ENCODE data around the gene ANKRD27. TPM values are rescaled to one million over a fixed set of nuclear protein-coding genes. Genes with fewer than 3 reads are reported as not detected.
"Not testable (repeated sequence)": the region's sequence is repeated elsewhere in the genome, so short reads cannot be mapped to it uniquely, and the experiment has no call there.

Gene ANKRD27
- total RNA-seq, 1 donor = 31.5 TPM

GRCh38 chr19:32709032-32709431 lies 34.1 kb upstream of the ANKRD27 start:
- no peak overlapping the region for H3K4me3 ChIP-seq (ENCODE audit: insufficient read depth, low read length)
- H3K27me3 ChIP-seq (ENCODE audit: insufficient read depth, low read length) = no peaks in the 10 kb centered on the region
- no peak overlapping the region for H3K27ac ChIP-seq (ENCODE audit: low read depth, low read length)
- H2AFZ ChIP-seq (ENCODE audit: low read length) = no peak overlapping the region
- H3K36me3 ChIP-seq (ENCODE audit: insufficient read depth, low read length) = peaks cover 10% of the 10 kb centered on the region
- DNase-seq (ENCODE audit: insufficient read length, low spot score, missing footprints) = no peak
- no peaks in the 10 kb centered on the region for H3K9me3 ChIP-seq (ENCODE audit: low read depth, low read length)
- H3K79me2 ChIP-seq (ENCODE audit: insufficient read depth, low read length) = peaks cover 39% of the 10 kb centered on the region
- no peak overlapping the region for H3K4me2 ChIP-seq (ENCODE audit: insufficient read depth, low read length)
- H4K20me1 ChIP-seq (ENCODE audit: insufficient read depth, low read length) = peaks cover 21% of the 10 kb centered on the region
- H3K4me1 ChIP-seq (ENCODE audit: insufficient read depth, low read length) = no peaks in the 10 kb centered on the region
- no peak for TF ChIP-seq CTCF (IDR thresholded peaks at IDR 0.05; ENCODE audit: extremely low read depth, low read depth, low read length)

GRCh38 chr19:32708457-32708856 lies 33.5 kb upstream of the ANKRD27 start:
- peaks cover 43% of the 10 kb centered on the region for H3K79me2 ChIP-seq (ENCODE audit: insufficient read depth, low read length)
- H3K9me3 ChIP-seq (ENCODE audit: low read depth, low read length) = no peaks in the 10 kb centered on the region
- no peak overlapping the region for H3K4me2 ChIP-seq (ENCODE audit: insufficient read depth, low read length)
- H3K27me3 ChIP-seq (ENCODE audit: insufficient read depth, low read length) = no peaks in the 10 kb centered on the region
- H4K20me1 ChIP-seq (ENCODE audit: insufficient read depth, low read length) = peaks cover 21% of the 10 kb centered on the region
- H3K27ac ChIP-seq (ENCODE audit: low read depth, low read length) = no peak overlapping the region
- H3K36me3 ChIP-seq (ENCODE audit: insufficient read depth, low read length) = peaks cover 10% of the 10 kb centered on the region
- DNase-seq (ENCODE audit: insufficient read length, low spot score, missing footprints) = no peak
- no peak for TF ChIP-seq CTCF (IDR thresholded peaks at IDR 0.05; ENCODE audit: extremely low read depth, low read depth, low read length)
- no peak overlapping the region for H2AFZ ChIP-seq (ENCODE audit: low read length)
- no peak overlapping the region for H3K4me3 ChIP-seq (ENCODE audit: insufficient read depth, low read length)
- H3K4me1 ChIP-seq (ENCODE audit: insufficient read depth, low read length) = no peaks in the 10 kb centered on the region

- H4K20me1 ChIP-seq (ENCODE audit: insufficient read depth, low read length) = peaks cover 28% of the 10 kb centered on the region
- not testable (repeated sequence) for H3K4me2 ChIP-seq (ENCODE audit: insufficient read depth, low read length); H3K9me3 ChIP-seq (ENCODE audit: low read depth, low read length); H2AFZ ChIP-seq (ENCODE audit: low read length); H3K36me3 ChIP-seq (ENCODE audit: insufficient read depth, low read length); H3K27me3 ChIP-seq (ENCODE audit: insufficient read depth, low read length); DNase-seq (ENCODE audit: insufficient read length, low spot score, missing footprints); H3K4me1 ChIP-seq (ENCODE audit: insufficient read depth, low read length); H3K27ac ChIP-seq (ENCODE audit: low read depth, low read length); H3K4me3 ChIP-seq (ENCODE audit: insufficient read depth, low read length)
- peaks cover 83% of the 10 kb centered on the region for H3K79me2 ChIP-seq (ENCODE audit: insufficient read depth, low read length)
These were observed 29.0 kb upstream of the ANKRD27 start for GRCh38 chr19:32704006-32704405.

GRCh38 chr19:32702010-32702409 lies 27.0 kb upstream of the ANKRD27 start:
- Histone ChIP-seq H3K36me3 (ENCODE audit: insufficient read depth, low read length) (peaks cover 6% of the 10 kb centered on the region), H3K4me1 (ENCODE audit: insufficient read depth, low read length) (no peaks in the 10 kb centered on the region), H4K20me1 (ENCODE audit: insufficient read depth, low read length) (peaks cover 19% of the 10 kb centered on the region), H3K4me3 (ENCODE audit: insufficient read depth, low read length) (no peak overlapping the region), H3K27ac (ENCODE audit: low read depth, low read length) (no peak overlapping the region), H2AFZ (ENCODE audit: low read length) (no peak overlapping the region), H3K27me3 (ENCODE audit: insufficient read depth, low read length) (no peaks in the 10 kb centered on the region), H3K4me2 (ENCODE audit: insufficient read depth, low read length) (no peak overlapping the region), H3K9me3 (ENCODE audit: low read depth, low read length) (no peaks in the 10 kb centered on the region), H3K79me2 (ENCODE audit: insufficient read depth, low read length) (peaks cover 90% of the 10 kb centered on the region)
- no peak for TF ChIP-seq CTCF (IDR thresholded peaks at IDR 0.05; ENCODE audit: extremely low read depth, low read depth, low read length)
- DNase-seq (ENCODE audit: insufficient read length, low spot score, missing footprints) = no peak

- not testable (repeated sequence) for H3K9me3 ChIP-seq (ENCODE audit: low read depth, low read length); DNase-seq (ENCODE audit: insufficient read length, low spot score, missing footprints); H2AFZ ChIP-seq (ENCODE audit: low read length); H3K4me2 ChIP-seq (ENCODE audit: insufficient read depth, low read length); H3K4me1 ChIP-seq (ENCODE audit: insufficient read depth, low read length); H3K27ac ChIP-seq (ENCODE audit: low read depth, low read length); H3K4me3 ChIP-seq (ENCODE audit: insufficient read depth, low read length); H3K27me3 ChIP-seq (ENCODE audit: insufficient read depth, low read length); H3K36me3 ChIP-seq (ENCODE audit: insufficient read depth, low read length)
- peaks cover 15% of the 10 kb centered on the region for H4K20me1 ChIP-seq (ENCODE audit: insufficient read depth, low read length)
- peaks cover 89% of the 10 kb centered on the region for H3K79me2 ChIP-seq (ENCODE audit: insufficient read depth, low read length)
These were observed 25.1 kb upstream of the ANKRD27 start for GRCh38 chr19:32700129-32700528.

- peaks cover 93% of the 10 kb centered on the region for H3K79me2 ChIP-seq (ENCODE audit: insufficient read depth, low read length)
These were observed 21.8 kb upstream of the ANKRD27 start for GRCh38 chr19:32696771-32697170.

GRCh38 chr19:32695506-32695905 lies 20.5 kb upstream of the ANKRD27 start:
- H3K4me3 ChIP-seq (ENCODE audit: insufficient read depth, low read length); H3K9me3 ChIP-seq (ENCODE audit: low read depth, low read length); DNase-seq (ENCODE audit: insufficient read length, low spot score, missing footprints); H3K36me3 ChIP-seq (ENCODE audit: insufficient read depth, low read length); H3K27me3 ChIP-seq (ENCODE audit: insufficient read depth, low read length); H3K27ac ChIP-seq (ENCODE audit: low read depth, low read length); H3K4me2 ChIP-seq (ENCODE audit: insufficient read depth, low read length); H2AFZ ChIP-seq (ENCODE audit: low read length): not testable (repeated sequence)
- Histone ChIP-seq H4K20me1 (ENCODE audit: insufficient read depth, low read length) (peaks cover 18% of the 10 kb centered on the region), H3K79me2 (ENCODE audit: insufficient read depth, low read length) (peaks cover 86% of the 10 kb centered on the region), H3K4me1 (ENCODE audit: insufficient read depth, low read length) (peaks cover 22% of the 10 kb centered on the region)

More at GRCh38 chr19:32696771-32697170, 21.8 kb upstream of the ANKRD27 start:
- H3K27me3 ChIP-seq (ENCODE audit: insufficient read depth, low read length); H3K36me3 ChIP-seq (ENCODE audit: insufficient read depth, low read length); H3K9me3 ChIP-seq (ENCODE audit: low read depth, low read length); H3K4me3 ChIP-seq (ENCODE audit: insufficient read depth, low read length); DNase-seq (ENCODE audit: insufficient read length, low spot score, missing footprints); H3K4me2 ChIP-seq (ENCODE audit: insufficient read depth, low read length); H3K27ac ChIP-seq (ENCODE audit: low read depth, low read length); H2AFZ ChIP-seq (ENCODE audit: low read length): not testable (repeated sequence)
- Histone ChIP-seq H4K20me1 (ENCODE audit: insufficient read depth, low read length) (peaks cover 22% of the 10 kb centered on the region), H3K4me1 (ENCODE audit: insufficient read depth, low read length) (peaks cover 16% of the 10 kb centered on the region)

Data from osteoblast (primary cell).